ENCODE data around the gene GAS2L1.

- TF ChIP-seq CTCF (IDR thresholded peaks at IDR 0.05; ENCODE audit: low read depth, low read length) (no peak), MAX (IDR thresholded peaks at IDR 0.05; ENCODE audit: low read depth, low read length) (no peak), POLR2A (IDR thresholded peaks at IDR 0.05; ENCODE audit: extremely low read depth, insufficient read length) (no peak), MYC (IDR thresholded peaks at IDR 0.05; ENCODE audit: low read depth, low read length) (no peak)
These were observed 7.1 kb upstream of the GAS2L1 start for GRCh38 chr22:29299136-29299900.

Data from NB4 (cell line).